GM18499 (cell line): ENCODE data around the gene IL11.

Experiments
- ATAC-seq: cut with Tn5 transposase; IDR thresholded peaks from one replicate; pipeline ENCODE4 v1.9.1; 2021; ENCODE audit warnings: moderate number of reproducible peaks; ENCODE audit not compliant: insufficient read depth, unreplicated experiment

Gene IL11

DNA sequence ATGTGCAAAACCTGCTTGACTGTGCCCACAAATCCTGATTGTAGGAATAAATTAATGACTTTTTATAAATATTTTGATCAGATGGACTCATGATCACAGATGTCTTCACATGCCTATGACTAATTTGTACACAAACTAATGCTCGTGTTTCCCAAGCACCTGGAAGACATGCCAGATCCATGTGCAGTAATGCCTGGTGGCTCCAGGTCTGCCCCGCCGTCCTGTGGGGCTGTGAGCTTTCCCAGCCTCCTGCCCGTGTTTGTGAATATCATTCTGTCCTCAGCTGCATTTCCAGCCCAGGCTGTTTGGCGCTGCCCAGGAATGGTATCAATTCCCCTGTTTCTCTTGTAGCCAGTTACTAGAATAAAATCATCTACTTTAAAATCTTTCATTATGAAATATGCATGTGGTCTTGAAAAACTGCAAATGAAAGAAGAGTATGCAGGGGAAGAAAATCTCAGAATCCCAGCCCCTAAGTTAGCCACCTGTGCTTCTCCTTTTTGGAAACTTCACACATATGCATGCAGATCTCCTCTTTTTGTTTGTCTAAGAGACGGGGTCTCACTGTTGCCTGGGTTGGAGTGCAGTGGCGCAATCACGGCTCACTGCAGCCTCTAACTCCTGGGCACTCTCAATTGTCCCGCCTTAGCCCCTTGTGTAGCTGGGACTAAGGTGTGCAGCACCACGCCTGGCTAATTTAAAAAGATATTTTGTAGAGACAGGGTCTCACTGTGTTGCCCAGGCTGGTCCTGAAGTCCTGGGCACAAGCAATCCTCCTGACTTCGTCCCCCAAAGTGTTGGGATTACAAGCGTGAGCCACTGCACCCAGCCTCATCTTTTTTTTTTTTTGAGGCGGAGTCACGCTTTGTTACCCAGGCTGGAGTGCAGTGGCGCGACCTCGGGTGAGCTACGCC lies 21.7 kb upstream of the IL11 start:
- no peak for ATAC-seq

- ATAC-seq = no peak
These were observed 21.0 kb upstream of the IL11 start for GRCh38 chr19:55391191-55391670.

DNA sequence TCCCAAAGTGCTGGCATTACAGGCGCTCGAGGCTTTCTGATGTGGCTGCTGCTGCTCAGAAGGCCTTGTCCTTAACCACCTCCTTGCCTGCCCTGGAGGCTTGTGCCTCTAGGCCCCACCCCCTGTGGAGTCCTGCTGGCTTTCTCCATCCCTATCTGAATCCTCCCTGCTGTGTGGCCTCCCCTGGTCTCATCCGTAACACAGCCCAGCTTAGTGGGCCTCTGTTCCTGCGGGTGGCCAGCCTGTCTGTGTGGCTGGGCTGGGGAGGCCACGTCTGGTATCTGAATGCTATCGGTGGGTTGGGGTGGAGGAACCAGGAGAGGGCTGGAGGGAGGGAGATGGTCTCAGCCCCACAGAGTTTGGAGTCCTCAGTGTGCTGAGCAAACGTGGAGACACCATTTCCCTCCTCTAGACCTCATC lies 20.2 kb upstream of the IL11 start:
- no peak for ATAC-seq

DNA sequence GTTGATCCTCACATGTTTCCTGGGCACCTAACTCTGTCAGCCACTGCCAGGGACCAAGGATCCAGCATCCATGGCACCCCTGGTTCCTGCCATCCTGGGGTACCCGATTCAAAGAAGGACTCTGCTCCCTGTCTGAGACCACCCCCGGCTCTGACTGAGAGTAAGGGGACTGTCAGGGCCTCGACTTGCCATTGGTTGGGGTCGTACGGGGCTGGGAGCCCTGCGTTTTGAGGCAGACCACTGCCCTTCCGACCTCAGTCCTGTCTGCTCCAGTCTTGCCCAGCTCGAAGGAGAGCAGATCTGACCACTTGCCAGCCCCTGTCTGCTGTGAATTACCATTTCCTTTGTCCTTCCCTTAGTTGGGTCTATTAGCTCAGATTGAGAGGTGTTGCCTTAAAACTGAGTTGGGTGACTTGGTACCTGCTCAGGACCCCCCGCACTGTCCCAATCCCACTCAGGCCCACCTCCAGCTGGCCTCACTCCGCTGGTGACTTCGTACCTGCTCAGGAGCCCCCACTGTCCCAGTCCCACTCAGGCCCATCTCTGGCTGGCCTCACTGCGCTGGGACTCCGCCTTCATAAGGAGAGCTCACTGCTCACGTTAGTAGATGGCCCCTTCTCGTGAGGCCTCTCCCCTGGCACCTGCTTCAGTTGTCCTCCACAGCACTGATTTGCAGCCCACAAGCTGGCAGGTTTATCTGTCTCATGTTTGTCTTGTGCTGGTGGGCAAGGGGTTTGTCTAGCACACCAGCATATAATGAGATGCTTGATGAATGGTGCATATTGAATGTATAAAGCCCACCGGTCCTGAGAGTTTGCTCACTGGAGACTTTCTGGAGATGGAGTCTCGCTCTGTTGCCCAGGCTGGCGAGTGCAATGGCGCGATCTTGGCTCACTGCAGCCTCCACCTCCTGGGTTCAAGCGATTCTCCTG lies 19.4 kb upstream of the IL11 start:
- no peak for ATAC-seq

- no peak for ATAC-seq
These were observed 17.7 kb upstream of the IL11 start for GRCh38 chr19:55387736-55388497.

GRCh38 chr19:55386493-55386971 lies 16.3 kb upstream of the IL11 start:
- ATAC-seq = no peak

GRCh38 chr19:55385724-55386492 lies 15.6 kb upstream of the IL11 start, which contains the start of gene RPL28:
TSS of gene RPL28 (plus strand) at chr19:55385932. CDS start at chr19:55386358, 426 bp downstream.
- ATAC-seq = peak; percentile 64

- peak; percentile 26 for ATAC-seq
These were observed 14.9 kb upstream of the IL11 start for GRCh38 chr19:55384920-55385723.

- no peak for ATAC-seq
These were observed 14.1 kb upstream of the IL11 start, which contains the start of gene TMEM238 for GRCh38 chr19:55384131-55384919. TSS of gene TMEM238 (minus strand) at chr19:55384292. CDS start at chr19:55384259, 33 bp downstream.

- ATAC-seq = no peak
These were observed 13.2 kb upstream of the IL11 start for GRCh38 chr19:55383279-55384130.

DNA sequence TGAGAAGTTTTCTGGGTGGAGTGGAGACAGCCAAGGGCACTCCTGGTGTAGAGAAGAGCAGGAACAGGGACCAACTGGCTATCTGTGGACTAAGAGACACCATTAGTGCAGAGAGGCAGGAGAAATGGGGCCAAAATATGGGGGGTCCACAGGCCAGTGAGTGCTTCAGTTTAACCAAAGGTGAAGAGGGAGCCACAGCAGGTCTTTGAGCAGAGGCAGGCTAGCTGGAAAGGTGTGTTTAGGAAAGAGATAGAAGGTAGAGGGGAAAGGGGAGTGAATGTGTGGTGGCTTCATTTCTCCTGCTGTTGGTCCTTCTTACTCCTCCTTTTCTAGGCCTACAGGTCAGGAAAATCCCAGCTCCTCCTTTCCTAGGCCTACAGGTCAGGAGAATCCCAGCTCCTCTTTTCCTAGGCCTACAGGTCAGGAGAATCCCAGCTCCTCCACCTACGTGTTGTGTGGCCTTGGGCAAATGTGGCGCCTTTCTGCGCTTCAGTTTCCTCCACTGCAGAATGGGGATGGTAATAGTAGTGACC lies 12.3 kb upstream of the IL11 start:
- no peak for ATAC-seq

DNA sequence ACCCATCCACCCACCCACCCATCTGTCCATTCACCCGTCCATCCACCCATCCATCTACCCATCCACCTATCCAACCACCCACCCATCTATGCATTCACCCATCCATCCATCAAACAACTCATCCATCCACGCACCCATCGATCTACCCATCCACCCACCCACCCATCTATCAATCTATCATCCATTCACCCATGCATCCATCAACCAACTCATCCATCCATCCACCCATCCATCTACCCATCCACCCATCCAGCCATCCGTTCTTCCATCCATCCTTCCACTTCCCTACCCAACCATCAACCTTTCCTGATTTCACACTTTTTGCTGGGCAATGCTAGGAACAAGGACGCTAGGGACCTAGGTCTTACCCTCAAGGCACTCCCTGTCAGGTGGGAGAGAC lies 11.8 kb upstream of the IL11 start:
- ATAC-seq = no peak

GRCh38 chr19:55379174-55379573 lies 8.9 kb upstream of the IL11 start:
- ATAC-seq = no peak

GRCh38 chr19:55377356-55378131 lies 7.3 kb upstream of the IL11 start:
- no peak for ATAC-seq

GRCh38 chr19:55376241-55376933 lies 6.1 kb upstream of the IL11 start, which contains the start of gene TMEM190:
TSS of gene TMEM190 (plus strand) at chr19:55376826. CDS start at chr19:55376854, 28 bp downstream.
- no peak for ATAC-seq
